SK-N-SH treated with all-trans-retinoic acid at 6 μM for 48 hours (cell line): Measurements from ENCODE around the gene FAM120A.

ENCODE experiments used
- ARNTL ChIP-seq: fragments of 450-650 bp; formaldehyde crosslinking; IDR thresholded peaks from 2 replicates; pipeline ENCODE4 v1.5.0; 2020; ENCODE audit warnings: low read depth, mild to moderate bottlenecking, moderate library complexity, borderline replicate concordance
- ISL1 ChIP-seq: fragments of 250-450 bp; sonication (Bioruptor Pico); IDR thresholded peaks from 2 replicates; pipeline ENCODE4 v2.1.2; 2022; ENCODE audit warnings: mild to moderate bottlenecking, moderate library complexity
- OSR1 ChIP-seq: fragments of 250-450 bp; sonication (Bioruptor Pico); IDR thresholded peaks from 2 replicates; pipeline ENCODE4 v1.8.0; 2022; ENCODE audit warnings: moderate library complexity, mild to moderate bottlenecking, inconsistent platforms
- PATZ1 ChIP-seq: fragments of 250-450 bp; sonication (Bioruptor Pico); IDR thresholded peaks from 2 replicates; pipeline ENCODE4 v1.8.0; 2020; ENCODE audit warnings: mild to moderate bottlenecking, moderate library complexity, borderline replicate concordance
- RARB ChIP-seq: fragments of 250-450 bp; sonication (Bioruptor Pico); IDR thresholded peaks from 2 replicates; pipeline ENCODE4 v1.8.0; 2021; ENCODE audit warnings: mild to moderate bottlenecking, moderate library complexity
- ZNF8 ChIP-seq: fragments of 450-650 bp; formaldehyde crosslinking; IDR thresholded peaks from 2 replicates; pipeline ENCODE4 v1.5.0; 2020; ENCODE audit warnings: mild to moderate bottlenecking, moderate library complexity
- TF ChIP-seq, protein P1 (sequence below): fragments of 250-450 bp; sonication (Bioruptor Pico); IDR thresholded peaks from 2 replicates; pipeline ENCODE4 v1.8.0; 2021; ENCODE audit warnings: low read depth, mild to moderate bottlenecking, moderate library complexity, borderline replicate concordance

- no peak for TF ChIP-seq ARNTL (CRISPR knock-in tag)
- TF ChIP-seq PATZ1 (CRISPR knock-in tag) = no peak
- no peak for TF ChIP-seq ZNF8 (CRISPR knock-in tag)
- TF ChIP-seq, protein P1, sequence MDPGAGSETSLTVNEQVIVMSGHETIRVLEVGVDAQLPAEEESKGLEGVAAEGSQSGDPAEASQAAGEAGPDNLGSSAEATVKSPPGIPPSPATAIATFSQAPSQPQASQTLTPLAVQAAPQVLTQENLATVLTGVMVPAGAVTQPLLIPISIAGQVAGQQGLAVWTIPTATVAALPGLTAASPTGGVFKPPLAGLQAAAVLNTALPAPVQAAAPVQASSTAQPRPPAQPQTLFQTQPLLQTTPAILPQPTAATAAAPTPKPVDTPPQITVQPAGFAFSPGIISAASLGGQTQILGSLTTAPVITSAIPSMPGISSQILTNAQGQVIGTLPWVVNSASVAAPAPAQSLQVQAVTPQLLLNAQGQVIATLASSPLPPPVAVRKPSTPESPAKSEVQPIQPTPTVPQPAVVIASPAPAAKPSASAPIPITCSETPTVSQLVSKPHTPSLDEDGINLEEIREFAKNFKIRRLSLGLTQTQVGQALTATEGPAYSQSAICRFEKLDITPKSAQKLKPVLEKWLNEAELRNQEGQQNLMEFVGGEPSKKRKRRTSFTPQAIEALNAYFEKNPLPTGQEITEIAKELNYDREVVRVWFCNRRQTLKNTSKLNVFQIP (CRISPR knock-in tag) = no peak
- no peak for TF ChIP-seq RARB (CRISPR knock-in tag)
- TF ChIP-seq ISL1 = no peak
- TF ChIP-seq OSR1 = no peak
Observed at GRCh38 chr9:93562157-93562556, 110.7 kb downstream of the FAM120A start.
